ENCODE measurements around the gene LTB. TPM values are rescaled to one million over a fixed set of nuclear protein-coding genes. Genes with fewer than 3 reads are reported as not detected.

LTB gene
- total RNA-seq, 1 donor from 2014 or later = 10.0 TPM

GRCh38 chr6:31621320-31621939 lies 39.2 kb upstream of the LTB start:
- peak overlapping the region; percentile 97 for H3K27ac ChIP-seq
- peak overlapping the region; percentile 80 for H3K4me3 ChIP-seq
- intact Hi-C loops (cut with DNase I) = no loop called here
- H3K9me3 ChIP-seq = no peaks in the 10 kb centered on the region
- peaks cover 42% of the 10 kb centered on the region for H3K36me3 ChIP-seq
- peaks cover 22% of the 10 kb centered on the region for H3K4me1 ChIP-seq
- no peak for TF ChIP-seq CTCF (IDR thresholded peaks at IDR 0.05)
- no peaks in the 10 kb centered on the region for H3K27me3 ChIP-seq (ENCODE audit: low read depth)
- DNase-seq = no peak
- ATAC-seq = no peak

DNA sequence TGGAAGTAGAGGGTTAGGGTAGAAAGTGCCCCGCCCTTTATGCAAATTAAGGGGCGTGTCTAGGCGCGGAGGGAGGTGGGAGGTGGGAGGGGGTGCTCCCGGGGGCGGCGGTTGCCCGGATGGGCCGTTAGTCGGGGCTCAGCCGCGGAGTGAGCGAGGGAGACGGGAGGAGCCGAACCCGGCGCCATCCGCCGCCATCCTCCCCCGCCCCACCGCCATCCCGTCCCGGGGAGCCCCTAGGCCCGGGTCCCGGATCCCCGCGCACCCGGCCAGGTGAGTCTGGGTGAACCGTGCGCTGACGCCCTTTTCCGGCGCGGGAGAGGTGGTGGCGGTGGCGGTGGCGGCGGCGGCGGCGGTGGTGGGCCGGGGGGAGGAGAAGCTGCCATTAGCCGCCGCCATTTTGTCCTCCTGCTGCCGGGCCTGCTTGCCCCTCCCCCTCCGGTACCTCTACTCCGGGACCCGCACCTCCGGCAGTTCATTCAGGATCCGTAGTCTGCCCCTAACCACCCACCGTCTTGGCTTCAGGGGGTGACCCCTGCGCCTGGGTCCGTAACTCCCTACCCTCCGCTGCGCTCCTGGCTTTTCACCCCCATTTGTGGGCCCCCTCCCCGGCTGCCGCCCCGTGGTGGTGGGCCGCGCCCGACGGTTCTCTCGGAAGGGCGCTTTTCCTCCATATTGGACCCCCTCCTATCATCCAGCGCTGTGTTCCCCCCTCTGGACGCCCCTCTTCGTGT lies 38.5 kb upstream of the LTB start, which contains the start of gene PRRC2A:
PRRC2A (plus strand) TSS at position 130 of the 734 bp plus-strand sequence. CDS start 2,075 bp downstream, outside the sequence.
- H3K36me3 ChIP-seq = peaks cover 35% of the 10 kb centered on the region
- TF ChIP-seq CTCF (IDR thresholded peaks at IDR 0.05) = no peak
- H3K27me3 ChIP-seq (ENCODE audit: low read depth) = no peaks in the 10 kb centered on the region
- intact Hi-C loops (cut with DNase I) = no loop called here
- peaks cover 22% of the 10 kb centered on the region for H3K4me1 ChIP-seq
- H3K27ac ChIP-seq = peak within 1 kb of the TSS; percentile 97
- no peak for DNase-seq
- no peaks in the 10 kb centered on the region for H3K9me3 ChIP-seq
- H3K4me3 ChIP-seq = peak within 1 kb of the TSS; percentile 80
- ATAC-seq = peak; percentile 68 to 95

DNA sequence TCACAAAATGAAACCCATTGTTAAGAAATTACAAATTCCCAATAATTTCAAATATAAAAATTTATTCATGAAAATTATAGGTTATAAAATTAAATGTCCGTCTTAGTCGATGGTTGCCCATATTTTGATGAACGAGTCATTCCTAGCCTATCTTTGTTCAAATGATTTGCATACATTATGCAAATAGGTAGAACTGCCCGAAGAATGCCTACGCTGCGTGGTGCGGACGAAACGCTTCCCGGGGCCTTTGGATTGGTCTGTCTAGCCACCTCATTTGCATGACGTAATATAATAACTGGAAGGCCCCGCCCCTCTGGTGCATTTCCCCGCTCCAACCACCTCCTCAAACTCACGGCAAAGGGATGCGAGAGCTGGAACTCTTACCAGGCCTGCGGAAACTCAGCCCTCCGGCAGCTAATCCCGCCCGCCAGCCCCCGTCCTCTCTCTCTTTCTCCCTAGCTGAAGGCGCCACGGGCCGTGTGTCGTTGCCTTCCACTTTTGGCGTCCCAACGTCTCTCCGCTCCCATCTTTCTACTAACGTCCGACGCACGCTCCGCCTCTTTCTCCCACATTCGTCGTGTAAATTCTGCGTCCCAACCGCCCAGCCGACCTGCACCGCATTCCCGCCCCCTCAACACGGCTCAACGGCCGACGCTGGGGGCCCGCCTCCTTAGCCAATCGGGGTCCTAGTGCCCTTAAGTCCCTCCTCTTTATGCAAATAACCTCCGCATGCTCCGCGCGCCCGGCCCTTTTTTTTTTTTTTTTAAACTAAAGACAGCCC lies 37.8 kb upstream of the LTB start:
- peak overlapping the region; percentile 80 for H3K4me3 ChIP-seq
- TF ChIP-seq CTCF (IDR thresholded peaks at IDR 0.05) = no peak
- H3K4me1 ChIP-seq = peaks cover 22% of the 10 kb centered on the region
- peak; percentile 99 for DNase-seq
- H3K36me3 ChIP-seq = peaks cover 28% of the 10 kb centered on the region
- H3K9me3 ChIP-seq = no peaks in the 10 kb centered on the region
- intact Hi-C loops (cut with DNase I) = no loop called here
- peak; percentile 96 for ATAC-seq
- no peaks in the 10 kb centered on the region for H3K27me3 ChIP-seq (ENCODE audit: low read depth)
- peak overlapping the region; percentile 97 for H3K27ac ChIP-seq

DNA sequence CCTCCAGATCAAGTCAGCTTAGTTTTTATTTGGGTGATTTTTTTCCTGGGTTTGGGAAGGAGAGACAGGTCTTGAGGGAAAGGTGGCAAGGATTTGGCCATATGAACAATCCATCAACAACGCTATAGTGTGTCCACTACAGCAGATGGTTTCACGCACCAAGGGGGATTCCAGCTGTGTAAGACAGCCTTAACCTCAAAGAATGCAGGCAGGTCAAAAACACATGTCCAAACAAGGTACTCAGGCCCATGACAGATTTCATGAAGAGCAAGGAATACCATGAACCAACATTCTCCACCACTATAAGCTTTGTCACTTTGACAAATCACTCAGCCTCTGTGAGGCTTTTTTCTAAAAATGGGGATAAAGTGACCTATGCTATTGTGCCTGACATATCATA lies 34.8 kb upstream of the LTB start:
- ATAC-seq = no peak
- Histone ChIP-seq H3K4me1 (peaks cover 18% of the 10 kb centered on the region), H3K27ac (no peak overlapping the region), H3K27me3 (ENCODE audit: low read depth) (no peaks in the 10 kb centered on the region), H3K4me3 (no peak overlapping the region), H3K9me3 (no peaks in the 10 kb centered on the region), H3K36me3 (no peaks in the 10 kb centered on the region)
- intact Hi-C loops (cut with DNase I) = no loop called here
- TF ChIP-seq CTCF (IDR thresholded peaks at IDR 0.05) = no peak
- DNase-seq = no peak

- no peak for TF ChIP-seq CTCF (IDR thresholded peaks at IDR 0.05)
- no peak for ATAC-seq
- intact Hi-C loops (cut with DNase I) = no loop called here
- Histone ChIP-seq H3K36me3 (no peaks in the 10 kb centered on the region), H3K27me3 (ENCODE audit: low read depth) (no peaks in the 10 kb centered on the region), H3K27ac (peak overlapping the region; percentile 56), H3K4me3 (peak overlapping the region; percentile 42), H3K9me3 (no peaks in the 10 kb centered on the region), H3K4me1 (peaks cover 11% of the 10 kb centered on the region)
- no peak for DNase-seq
Measured at GRCh38 chr6:31615748-31616147, 33.5 kb upstream of the LTB start.

All from lower lobe of right lung (tissue), 2 donors.